Lower leg skin (tissue), 3 donors: ENCODE data around the gene HAAO.

Experiments used
- POLR2A ChIP-seq, 2 donors: fragments of 450-650 bp; IDR thresholded peaks; one replicate each; pipeline ENCODE4 v1.6.1; 2016 to 2017; ENCODE audit warnings: antibody characterized with exemption in 2 of 2, mild to moderate bottlenecking in 1 of 2, moderate library complexity in 1 of 2
- TF ChIP-seq, protein P1 (sequence below), 3 donors: fragments of 450-650 bp; IDR thresholded peaks; one replicate each; pipeline ENCODE4 v1.5.1; 2016; ENCODE audit warnings: antibody characterized with exemption in 3 of 3, mild to moderate bottlenecking in 3 of 3, moderate library complexity in 2 of 3

- TF ChIP-seq, protein P1, sequence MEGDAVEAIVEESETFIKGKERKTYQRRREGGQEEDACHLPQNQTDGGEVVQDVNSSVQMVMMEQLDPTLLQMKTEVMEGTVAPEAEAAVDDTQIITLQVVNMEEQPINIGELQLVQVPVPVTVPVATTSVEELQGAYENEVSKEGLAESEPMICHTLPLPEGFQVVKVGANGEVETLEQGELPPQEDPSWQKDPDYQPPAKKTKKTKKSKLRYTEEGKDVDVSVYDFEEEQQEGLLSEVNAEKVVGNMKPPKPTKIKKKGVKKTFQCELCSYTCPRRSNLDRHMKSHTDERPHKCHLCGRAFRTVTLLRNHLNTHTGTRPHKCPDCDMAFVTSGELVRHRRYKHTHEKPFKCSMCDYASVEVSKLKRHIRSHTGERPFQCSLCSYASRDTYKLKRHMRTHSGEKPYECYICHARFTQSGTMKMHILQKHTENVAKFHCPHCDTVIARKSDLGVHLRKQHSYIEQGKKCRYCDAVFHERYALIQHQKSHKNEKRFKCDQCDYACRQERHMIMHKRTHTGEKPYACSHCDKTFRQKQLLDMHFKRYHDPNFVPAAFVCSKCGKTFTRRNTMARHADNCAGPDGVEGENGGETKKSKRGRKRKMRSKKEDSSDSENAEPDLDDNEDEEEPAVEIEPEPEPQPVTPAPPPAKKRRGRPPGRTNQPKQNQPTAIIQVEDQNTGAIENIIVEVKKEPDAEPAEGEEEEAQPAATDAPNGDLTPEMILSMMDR (IDR thresholded peaks at IDR 0.05): no peak
- TF ChIP-seq POLR2A (IDR thresholded peaks at IDR 0.05): no peak
These were observed 34.2 kb downstream of the HAAO start for GRCh38 chr2:42757981-42758740.
